Measurements from ENCODE around the gene TAF9. TPM values are rescaled to one million over a fixed set of nuclear protein-coding genes. Genes with fewer than 3 reads are reported as not detected.

The TAF9 gene
- total RNA-seq, 1 donor from 2014 or later = 97.0 TPM

DNA sequence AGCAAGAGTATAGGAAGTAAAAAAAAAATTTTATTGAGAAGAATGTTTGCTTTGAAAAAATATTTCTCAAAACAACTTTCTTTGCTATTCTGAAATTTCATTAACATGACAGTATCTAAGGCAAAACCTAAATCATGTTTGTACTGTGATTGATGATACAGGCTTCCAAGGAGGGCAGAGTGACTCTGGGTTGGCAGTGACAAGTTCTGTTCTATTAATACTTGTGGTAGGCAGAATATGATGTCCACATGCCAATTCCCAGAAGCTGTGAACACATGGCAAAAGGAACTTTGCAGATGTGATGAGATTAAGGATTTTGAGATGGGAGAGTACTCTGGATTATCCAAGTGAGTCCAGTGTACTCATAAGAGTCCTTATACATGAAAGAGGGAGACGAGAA is 53.3 kb downstream of the TAF9 start:
- no peak for TF ChIP-seq EZH2phosphoT487 (IDR thresholded peaks at IDR 0.05)
- TF ChIP-seq, protein P1, sequence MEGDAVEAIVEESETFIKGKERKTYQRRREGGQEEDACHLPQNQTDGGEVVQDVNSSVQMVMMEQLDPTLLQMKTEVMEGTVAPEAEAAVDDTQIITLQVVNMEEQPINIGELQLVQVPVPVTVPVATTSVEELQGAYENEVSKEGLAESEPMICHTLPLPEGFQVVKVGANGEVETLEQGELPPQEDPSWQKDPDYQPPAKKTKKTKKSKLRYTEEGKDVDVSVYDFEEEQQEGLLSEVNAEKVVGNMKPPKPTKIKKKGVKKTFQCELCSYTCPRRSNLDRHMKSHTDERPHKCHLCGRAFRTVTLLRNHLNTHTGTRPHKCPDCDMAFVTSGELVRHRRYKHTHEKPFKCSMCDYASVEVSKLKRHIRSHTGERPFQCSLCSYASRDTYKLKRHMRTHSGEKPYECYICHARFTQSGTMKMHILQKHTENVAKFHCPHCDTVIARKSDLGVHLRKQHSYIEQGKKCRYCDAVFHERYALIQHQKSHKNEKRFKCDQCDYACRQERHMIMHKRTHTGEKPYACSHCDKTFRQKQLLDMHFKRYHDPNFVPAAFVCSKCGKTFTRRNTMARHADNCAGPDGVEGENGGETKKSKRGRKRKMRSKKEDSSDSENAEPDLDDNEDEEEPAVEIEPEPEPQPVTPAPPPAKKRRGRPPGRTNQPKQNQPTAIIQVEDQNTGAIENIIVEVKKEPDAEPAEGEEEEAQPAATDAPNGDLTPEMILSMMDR (IDR thresholded peaks at IDR 0.05) = no peak
- TF ChIP-seq EZH2 (IDR thresholded peaks at IDR 0.05) = no peak

More for the DNA sequence above, 53.3 kb downstream of the TAF9 start:
- Histone ChIP-seq H3F3A (ENCODE audit: low read depth) (no peaks in the 10 kb centered on the region), H3K27me3 (no peaks in the 10 kb centered on the region), H3K4me1 (no peaks in the 10 kb centered on the region), H3K9ac (no peak overlapping the region), H4K20me1 (ENCODE audit: low read depth) (no peaks in the 10 kb centered on the region), H3K4me3 (no peak overlapping the region), H3K27ac (no peak overlapping the region), H3K4me2 (no peak overlapping the region), H3K79me2 (ENCODE audit: low read depth) (no peaks in the 10 kb centered on the region), H3K9me3 (ENCODE audit: low read depth) (no peaks in the 10 kb centered on the region), H2AFZ (replicated peaks) (no peak overlapping the region), H3K36me3 (no peaks in the 10 kb centered on the region)
- DNase-seq (ENCODE audit: low spot score) = no peak
- Mint-ChIP-seq H3K4me3 (no peak overlapping the region), H3K36me3 (no peaks in the 10 kb centered on the region), H3K27me3 (ENCODE audit: insufficient read depth, low read depth) (no peaks in the 10 kb centered on the region), H3K9me3 (no peaks in the 10 kb centered on the region), H3K4me1 (peaks cover 3% of the 10 kb centered on the region), H3K27ac (no peak overlapping the region)

Other genes starting within 250 kb of the TAF9 start
- 317 and 408 TPM in 2 replicates for gene CCNB1, start 202.4 kb downstream of the TAF9 start, total RNA-seq (ENCODE audit: low replicate concordance)
- 160 and 303 TPM in 2 replicates for gene CENPH, start 179.9 kb downstream of the TAF9 start, total RNA-seq (ENCODE audit: low replicate concordance)
- 38.0 and 57.3 TPM in 2 replicates for gene CDK7, start 134.6 kb downstream of the TAF9 start, total RNA-seq (ENCODE audit: low replicate concordance)
- 0.53 and 0.54 TPM in 2 replicates for gene CCDC125, start 36.7 kb downstream of the TAF9 start, total RNA-seq (ENCODE audit: low replicate concordance)
- 21.6 and 50.4 TPM in 2 replicates for gene AK6, start within 50 bp of the TAF9 start, total RNA-seq (ENCODE audit: low replicate concordance)
- gene RAD17, start 298 bp upstream of the TAF9 start, total RNA-seq (ENCODE audit: low replicate concordance) = 32.3 and 51.6 TPM in 2 replicates
- gene MARVELD2, start 45.6 kb upstream of the TAF9 start, total RNA-seq (ENCODE audit: low replicate concordance) = 12.9 and 13.7 TPM in 2 replicates
- gene OCLN, start 123.3 kb upstream of the TAF9 start, total RNA-seq (ENCODE audit: low replicate concordance) = 57.7 and 67.5 TPM in 2 replicates
- 70.5 and 71.9 TPM in 2 replicates for gene GTF2H2C, start 190.7 kb upstream of the TAF9 start, total RNA-seq (ENCODE audit: low replicate concordance)